GM12864 (cell line): Measurements from ENCODE around the gene KCNF1.

ENCODE experiments used
- DNase-seq: peaks from one replicate; pipeline ENCODE4 v3.0.0-alpha.2; 2011; ENCODE audit warnings: low read depth
- H3K4me3 ChIP-seq: 2 replicates; pipeline ENCODE4 v1.5.1; 2011; ENCODE audit warnings: mild to moderate bottlenecking, low read depth, low read length, control low read depth
- CTCF ChIP-seq: IDR thresholded peaks from 2 replicates; pipeline ENCODE4 v1.5.1; 2011; ENCODE audit warnings: low read depth, mild to moderate bottlenecking, moderate library complexity, low read length, control low read depth, inconsistent platforms; ENCODE audit errors: missing control alignments

The KCNF1 gene

GRCh38 chr2:10879624-10880585, 31.8 kb upstream of the KCNF1 start:
- DNase-seq, result no peak
- TF ChIP-seq CTCF, result no peak
- H3K4me3 ChIP-seq, result no peak overlapping the region

GRCh38 chr2:10880586-10881321, 31.0 kb upstream of the KCNF1 start:
- TF ChIP-seq CTCF, result no peak
- no peak for DNase-seq
- no peak overlapping the region for H3K4me3 ChIP-seq

DNA sequence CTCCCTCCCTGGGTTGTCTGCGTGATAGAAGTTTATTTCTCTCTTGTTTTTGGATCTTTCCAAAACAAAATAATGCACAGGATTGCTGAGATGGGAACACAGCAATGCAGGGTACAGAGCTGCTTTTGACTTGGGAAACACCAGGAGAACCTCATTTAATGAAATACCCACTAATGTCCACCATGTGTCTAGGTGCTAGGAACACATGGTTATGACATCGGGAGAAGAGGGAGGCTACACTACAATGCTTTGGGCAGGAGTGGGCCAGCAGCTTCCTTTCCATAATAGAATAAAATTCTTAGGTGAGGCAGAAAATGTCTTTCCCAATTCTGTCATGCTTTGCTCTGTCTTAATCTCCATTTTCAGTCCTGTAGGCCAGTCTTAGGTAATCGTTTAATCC, 29.2 kb upstream of the KCNF1 start:
- no peak overlapping the region for H3K4me3 ChIP-seq
- TF ChIP-seq CTCF, result no peak
- DNase-seq, result no peak

- H3K4me3 ChIP-seq, result no peak overlapping the region
- no peak for TF ChIP-seq CTCF
- no peak for DNase-seq
Measured at GRCh38 chr2:10883066-10883465, 28.7 kb upstream of the KCNF1 start.

DNA sequence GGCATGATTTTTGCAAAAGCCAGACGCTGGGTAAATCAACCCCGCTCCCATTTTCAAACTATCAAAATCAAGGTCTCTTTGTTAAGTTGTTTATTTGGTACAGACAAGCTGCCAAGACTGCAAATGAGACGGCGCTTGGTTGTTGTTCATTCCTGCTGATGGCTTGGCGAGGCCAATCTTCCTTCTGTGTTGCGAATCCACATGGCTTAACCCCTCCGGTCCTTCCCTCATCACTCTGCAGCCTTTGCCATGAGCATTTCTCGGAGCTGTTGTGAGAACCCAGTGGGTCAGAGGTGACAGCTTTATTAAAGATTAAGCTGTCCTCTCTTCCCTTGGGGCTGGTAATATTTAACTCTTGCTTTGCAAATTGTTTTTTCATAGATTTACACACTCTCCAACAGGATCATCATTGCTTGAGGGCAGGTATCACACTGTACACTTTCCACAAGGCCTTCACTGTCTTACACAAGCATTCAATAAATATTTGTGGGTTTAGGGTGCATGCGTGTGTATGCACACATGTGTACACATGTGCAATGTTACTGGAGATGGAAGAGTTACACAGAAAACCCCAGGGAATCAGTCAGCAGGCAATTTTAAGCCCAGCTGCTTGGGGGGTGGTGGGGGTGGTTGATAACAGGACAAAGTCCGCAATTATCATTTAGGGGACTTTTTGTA, 27.8 kb upstream of the KCNF1 start:
- no peak for TF ChIP-seq CTCF
- H3K4me3 ChIP-seq, result no peak overlapping the region
- DNase-seq, result no peak

GRCh38 chr2:10884574-10884975, 27.2 kb upstream of the KCNF1 start:
- no peak for TF ChIP-seq CTCF
- no peak overlapping the region for H3K4me3 ChIP-seq
- no peak for DNase-seq
